Stimulated activated CD4-positive, alpha-beta T cell treated with anti-CD3 and anti-CD28 coated beads, Interleukin-15, amount 100 ng/mL, for 1 hour (primary cell): Measurements from ENCODE around the gene APBA3.
A peak's percentile ranks its signal among the peaks of the same experiment; 100 is the strongest.

Experiments used
- DNase-seq, 2 donors: peaks; one replicate each; pipeline ENCODE4 v3.0.0-alpha.2; 2020; ENCODE audit warnings: low read depth in 1 of 2, low spot score in 1 of 2

The APBA3 gene

GRCh38 chr19:3788996-3789778, 27.7 kb upstream of the APBA3 start:
- no peak for DNase-seq

- peak in 1 of 2 donors; percentile 31 for DNase-seq
Observed at GRCh38 chr19:3785938-3786824, 24.7 kb upstream of the APBA3 start, which contains the start of gene MATK. TSS of gene MATK (minus strand) at chr19:3786381. CDS start at chr19:3785135, 1,246 bp downstream.

- DNase-seq = no peak
Observed at GRCh38 chr19:3785451-3785937, 24.0 kb upstream of the APBA3 start.

GRCh38 chr19:3784607-3785450, 23.3 kb upstream of the APBA3 start:
- DNase-seq = peak in 1 of 2 donors; percentile 12

- peak in 1 of 2 donors; percentile 33 for DNase-seq
Observed at GRCh38 chr19:3783660-3784584, 22.4 kb upstream of the APBA3 start.

GRCh38 chr19:3782903-3783302, 21.4 kb upstream of the APBA3 start:
- no peak for DNase-seq

GRCh38 chr19:3782330-3782729, 20.8 kb upstream of the APBA3 start:
- no peak for DNase-seq

GRCh38 chr19:3781603-3782002, 20.1 kb upstream of the APBA3 start:
- DNase-seq = no peak

- no peak for DNase-seq
Observed at GRCh38 chr19:3780786-3781304, 19.4 kb upstream of the APBA3 start.

- no peak for DNase-seq
Observed at GRCh38 chr19:3778899-3779723, 17.6 kb upstream of the APBA3 start.

- no peak for DNase-seq
Observed at GRCh38 chr19:3778104-3778867, 16.8 kb upstream of the APBA3 start.

- no peak for DNase-seq
Observed at GRCh38 chr19:3776479-3777040, 15.1 kb upstream of the APBA3 start.

GRCh38 chr19:3775831-3776230, 14.3 kb upstream of the APBA3 start:
- no peak for DNase-seq

GRCh38 chr19:3775374-3775711, 13.9 kb upstream of the APBA3 start:
- DNase-seq = no peak

GRCh38 chr19:3774621-3775373, 13.3 kb upstream of the APBA3 start:
- no peak for DNase-seq

- no peak for DNase-seq
Observed at GRCh38 chr19:3773814-3774515, 12.5 kb upstream of the APBA3 start.
